HG03558 (cell line): Measurements from ENCODE around the gene ROGDI.

ENCODE experiments used
- ATAC-seq: cut with Tn5 transposase; IDR thresholded peaks from one replicate; pipeline ENCODE4 v1.9.1; 2021; ENCODE audit warnings: moderate number of reproducible peaks; ENCODE audit not compliant: unreplicated experiment; ENCODE audit errors: extremely low read depth

Gene ROGDI

DNA sequence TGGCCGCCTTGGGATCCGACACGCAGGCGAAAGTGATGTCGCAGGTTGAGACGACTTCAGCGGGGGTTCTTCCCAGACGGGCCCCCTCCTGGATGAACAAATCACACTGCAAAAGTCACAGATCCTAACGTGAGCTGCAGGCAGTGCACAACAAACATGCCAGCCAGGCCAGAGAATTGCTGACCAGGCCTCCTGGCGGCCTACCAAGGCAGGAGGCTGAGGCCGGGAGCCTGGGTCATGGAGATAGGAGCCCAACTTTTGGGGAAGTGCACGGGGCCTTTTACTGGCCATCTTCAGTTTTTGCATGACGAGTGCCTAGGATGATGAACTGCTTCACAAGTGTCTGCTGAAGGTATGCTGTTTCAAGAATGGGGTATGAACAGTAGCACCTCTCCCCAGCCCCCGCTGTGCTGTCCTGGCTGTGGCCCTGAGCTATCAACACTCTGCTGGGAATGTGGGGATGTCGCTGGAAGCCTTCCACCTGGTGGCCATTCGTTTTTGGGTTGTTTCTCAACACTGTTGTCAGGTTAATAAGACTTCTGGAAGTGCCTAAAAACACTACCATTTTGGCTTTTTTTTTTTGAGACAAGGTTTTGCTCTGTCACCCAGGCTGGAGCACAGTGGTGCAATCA is 12.2 kb upstream of the ROGDI start:
- no peak for ATAC-seq

DNA sequence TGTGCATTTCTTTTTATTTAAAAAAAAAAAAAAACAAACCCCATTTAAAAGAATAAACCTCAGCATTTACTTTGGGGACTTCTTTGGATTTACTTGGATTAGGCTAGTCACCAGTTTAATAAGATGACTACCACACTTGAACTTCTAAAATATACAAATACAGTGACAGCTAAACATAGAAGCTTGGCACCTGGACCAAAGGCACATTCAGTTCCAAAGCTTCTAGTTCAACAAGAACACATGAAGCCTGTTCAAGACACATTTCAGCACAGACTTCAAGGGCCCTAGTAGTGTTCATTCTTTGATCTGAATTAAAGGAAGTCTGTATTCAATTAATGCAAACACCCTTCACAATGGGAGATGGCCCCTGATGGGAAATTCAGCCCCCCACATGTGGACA is 11.6 kb upstream of the ROGDI start:
- ATAC-seq: no peak

DNA sequence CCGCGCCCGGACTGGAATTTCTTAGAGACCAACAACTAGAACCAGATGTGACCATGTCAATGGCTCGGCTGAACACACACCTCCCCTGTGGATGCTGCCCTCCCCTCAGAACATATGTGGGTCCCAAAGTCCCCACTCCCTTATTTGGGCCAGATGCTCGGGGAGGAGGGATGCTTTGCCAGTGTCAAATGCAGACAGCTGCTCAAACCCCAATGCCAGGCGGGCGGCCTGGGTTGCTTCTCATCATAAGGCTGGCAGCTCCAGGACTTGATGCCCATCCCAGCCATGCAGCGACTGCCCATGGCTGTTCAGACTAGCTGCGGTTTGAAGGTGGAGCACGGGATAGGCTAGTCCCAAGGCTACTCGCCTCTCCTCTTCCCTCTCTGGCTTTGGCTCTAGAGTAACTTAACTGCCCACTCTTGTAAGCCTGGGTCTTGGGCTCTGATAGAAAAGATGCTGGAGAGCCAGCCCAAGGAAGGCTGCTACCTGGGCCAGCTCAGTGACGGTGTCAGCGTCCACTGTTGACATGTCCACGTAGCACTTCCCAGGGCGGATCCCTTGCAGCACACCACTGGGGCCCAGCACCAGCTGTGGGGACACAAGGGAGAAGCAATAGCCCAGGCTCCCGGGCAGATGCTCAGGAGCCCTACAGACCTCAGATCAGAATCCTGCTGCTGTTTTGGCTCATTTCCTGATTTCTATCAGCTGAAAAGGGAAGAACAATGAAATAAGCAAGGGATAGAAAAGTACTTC is 11.0 kb upstream of the ROGDI start:
- ATAC-seq: no peak

DNA sequence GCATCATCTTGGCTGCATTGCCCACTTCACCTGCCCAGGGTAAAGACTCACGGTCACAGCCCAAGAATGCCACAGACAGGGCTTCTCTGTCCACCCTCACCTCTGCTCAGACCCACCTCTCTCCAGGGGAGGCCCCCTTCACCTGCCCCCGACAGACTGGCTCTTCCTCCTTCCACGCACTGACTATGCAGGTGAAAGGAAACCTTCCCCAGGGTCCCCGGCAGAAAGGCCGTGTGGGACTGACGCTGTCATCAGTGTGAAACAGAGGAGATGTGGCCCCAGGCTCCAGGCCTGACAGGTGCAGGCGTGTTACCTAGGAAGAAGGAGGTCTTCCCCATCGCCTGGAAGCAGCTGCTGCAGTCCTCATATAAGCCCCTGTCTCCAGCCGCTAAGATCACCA is 9.3 kb upstream of the ROGDI start:
- ATAC-seq: no peak

DNA sequence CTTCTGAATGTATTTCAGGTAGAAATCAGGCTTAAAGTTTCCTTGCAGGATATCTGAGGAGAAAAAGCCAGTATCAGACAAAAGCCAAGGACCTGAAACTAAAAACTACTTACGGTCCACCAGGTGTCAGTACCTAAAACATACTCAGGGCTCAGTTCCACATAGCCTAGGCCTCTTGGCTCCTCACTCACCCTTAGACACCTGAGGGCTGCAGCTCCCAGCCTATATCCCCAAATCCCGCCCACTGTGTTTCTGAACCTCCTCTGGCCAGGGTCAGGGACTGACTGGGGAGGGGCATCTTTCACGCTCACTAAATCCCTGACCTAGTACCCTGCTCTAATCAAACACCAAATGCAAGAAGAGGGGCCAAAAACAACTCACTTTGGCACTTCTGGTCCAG is 8.8 kb upstream of the ROGDI start:
- no peak for ATAC-seq

DNA sequence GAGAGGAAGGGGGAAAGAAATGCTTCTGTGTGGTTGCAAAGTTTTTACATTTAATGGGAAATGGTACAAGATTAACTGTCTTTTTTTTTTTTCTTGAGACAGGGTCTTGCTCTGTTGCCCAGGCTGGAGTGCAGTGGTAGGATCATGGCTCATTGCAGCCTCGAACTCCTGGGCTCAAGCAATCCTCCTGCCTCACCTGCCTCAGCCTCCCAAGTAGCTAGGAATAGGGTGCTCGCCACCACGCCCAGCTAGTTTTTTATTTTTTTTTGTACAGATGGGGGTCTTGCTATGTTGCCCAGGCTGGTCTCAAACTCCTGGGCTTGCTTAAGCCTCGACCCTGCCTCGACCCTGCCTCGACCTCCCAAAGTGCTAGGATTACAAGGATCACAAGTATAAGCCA is 3.8 kb upstream of the ROGDI start:
- ATAC-seq: no peak

DNA sequence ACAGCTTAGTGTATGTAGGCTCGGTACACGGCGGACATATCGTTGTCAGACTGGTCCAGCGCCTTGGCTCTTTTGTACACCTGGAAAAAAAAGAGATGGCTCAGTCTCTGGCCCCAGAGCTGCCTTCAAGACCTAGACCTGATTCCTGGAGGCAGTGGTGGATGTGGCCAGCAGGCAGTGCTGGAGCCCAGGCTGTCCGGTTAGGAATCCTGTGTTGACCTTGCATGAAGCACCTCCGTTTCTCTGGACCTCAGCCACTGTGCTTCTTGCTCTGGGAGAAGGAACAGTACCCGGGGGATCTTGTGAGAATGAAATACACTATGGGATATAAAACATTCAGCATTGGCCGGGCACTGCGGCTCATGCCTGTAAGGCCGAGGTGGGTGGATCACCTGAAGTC is 2.8 kb upstream of the ROGDI start:
- ATAC-seq: no peak

DNA sequence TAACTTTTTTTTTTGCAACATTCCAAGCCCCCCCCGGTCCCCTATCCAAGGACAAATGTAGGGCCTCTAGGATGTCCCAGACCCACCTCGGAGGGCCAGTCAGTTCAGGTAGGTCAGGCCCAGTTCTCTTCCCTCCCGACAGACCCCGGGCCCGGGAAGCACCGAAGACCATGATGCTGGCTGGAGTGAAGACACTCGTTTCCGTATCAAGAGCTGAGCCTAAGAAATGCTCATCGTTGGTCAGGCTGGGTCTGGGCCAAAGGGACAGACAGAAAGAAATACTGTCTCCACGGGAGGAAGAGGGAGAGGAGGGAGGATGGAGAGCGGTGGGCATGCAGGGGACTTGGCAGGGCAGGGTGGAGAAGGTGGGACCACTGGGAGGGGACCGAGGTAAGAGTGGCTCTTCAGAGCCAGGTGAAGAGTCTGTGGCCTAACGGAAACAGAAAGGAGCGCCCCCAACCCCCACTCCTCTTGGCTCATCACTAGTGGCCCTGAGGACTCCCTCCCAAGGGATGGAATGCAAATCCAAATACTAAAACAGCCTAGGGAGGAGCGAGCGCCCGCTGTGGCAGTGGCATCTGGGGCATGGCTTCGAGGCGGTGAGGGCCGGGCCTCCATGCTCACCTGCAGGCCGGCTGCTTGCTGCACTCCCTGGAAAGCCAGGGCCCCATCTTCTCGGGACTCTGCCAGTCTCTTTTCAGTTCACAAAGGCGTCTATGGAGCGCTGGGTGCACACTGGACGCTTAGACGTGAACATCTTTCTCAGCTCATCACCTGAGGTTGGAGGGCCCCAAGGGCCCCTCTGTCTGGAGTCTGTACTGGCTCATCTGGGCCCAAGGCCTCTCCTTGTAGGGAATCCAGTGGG is 1.7 kb upstream of the ROGDI start:
- ATAC-seq: no peak

DNA sequence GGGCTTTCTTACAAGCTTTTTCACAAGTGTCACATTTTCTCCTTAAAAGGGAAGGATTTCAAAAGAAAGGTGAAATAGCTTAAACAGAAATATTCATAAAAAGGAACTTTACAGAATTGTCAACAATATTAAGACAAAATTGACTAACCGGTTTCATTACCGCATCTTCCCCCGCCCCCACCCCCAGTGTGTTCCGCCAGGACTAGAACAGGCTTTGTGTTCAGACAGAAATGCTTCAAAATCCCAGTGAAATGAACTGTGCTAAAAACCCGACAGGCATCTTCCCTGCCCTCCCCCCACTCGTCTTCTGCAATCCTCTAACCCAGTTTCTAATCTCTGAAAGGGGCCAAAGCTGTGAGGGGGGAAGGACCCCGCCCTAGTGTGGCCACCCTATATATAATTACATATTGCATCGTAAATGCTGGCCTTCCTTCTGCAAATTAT is 990 bp upstream of the ROGDI start:
- no peak for ATAC-seq

DNA sequence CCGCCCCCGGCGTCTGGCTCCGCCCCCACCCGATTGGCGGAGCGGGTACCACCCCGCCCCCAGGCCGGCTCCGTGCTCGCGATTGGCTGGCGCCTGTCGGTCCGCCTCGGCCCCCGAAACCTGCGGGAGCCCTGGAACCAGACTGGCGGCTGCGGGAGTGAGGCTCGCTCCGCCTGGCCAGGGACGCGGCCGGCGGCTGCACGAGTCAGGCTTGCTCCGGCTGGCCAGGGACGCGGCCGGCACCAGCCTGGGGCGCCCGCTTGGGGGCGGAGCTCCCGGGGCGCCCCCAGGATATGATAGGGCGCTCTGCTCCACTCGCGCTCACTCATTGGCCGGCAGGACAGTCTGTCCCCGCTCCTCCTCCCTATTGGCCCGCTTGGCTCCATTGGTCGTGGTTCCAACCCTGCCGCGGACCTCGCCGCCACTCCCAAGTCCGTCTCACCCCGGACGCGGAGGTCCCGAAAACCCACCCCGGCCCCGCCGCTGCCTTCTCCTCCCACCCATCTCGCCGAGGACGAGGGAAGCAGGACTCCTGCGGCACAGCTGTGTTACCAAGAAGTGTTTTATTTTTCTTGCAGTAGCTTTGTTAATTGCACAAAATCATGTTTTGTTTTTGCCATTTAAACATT is 340 bp upstream of the ROGDI start:
- ATAC-seq: peak; percentile 78

DNA sequence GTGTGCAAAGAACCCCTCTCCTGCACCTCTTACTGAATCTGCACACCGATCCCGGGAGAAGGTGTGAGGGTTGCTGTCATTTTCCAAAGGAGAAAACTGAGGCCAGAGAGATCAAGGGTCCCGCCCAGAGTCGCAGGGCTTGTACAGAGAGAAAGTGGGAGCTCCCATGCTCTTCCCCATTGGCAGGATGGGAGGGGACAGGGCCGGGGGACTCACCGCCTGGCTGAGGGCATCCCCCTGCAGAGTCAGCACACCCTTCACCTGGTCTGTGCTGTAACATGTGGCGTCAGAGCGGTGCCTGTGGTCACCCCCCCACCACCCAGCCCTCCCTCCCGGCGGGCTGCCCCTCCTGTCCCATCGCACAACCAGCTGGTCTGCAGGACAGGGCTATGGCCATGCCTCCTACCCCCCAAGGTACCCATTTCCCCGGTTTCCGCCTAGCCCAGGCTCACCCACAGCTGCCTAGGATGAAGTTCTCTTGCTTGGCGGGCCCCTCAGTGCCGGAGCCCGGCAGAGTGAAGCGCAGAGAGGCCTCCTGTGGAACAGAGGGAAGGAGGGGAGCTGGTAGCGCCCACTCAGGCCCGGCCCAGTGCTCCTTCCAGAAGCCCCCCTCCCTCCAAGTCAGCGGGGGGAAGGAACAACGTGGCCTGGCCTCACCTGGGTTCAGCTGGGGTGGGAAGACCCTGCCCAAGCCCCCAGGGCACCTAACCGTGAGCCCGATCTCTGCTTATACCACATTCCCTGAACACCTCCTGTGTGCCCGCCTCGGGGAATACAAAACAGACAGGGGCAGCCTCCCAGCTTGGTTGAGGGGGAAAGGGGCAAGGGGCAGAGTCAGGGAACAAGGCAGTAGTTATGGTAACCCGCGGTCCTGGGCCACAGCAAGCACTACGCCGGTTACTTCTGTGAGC is 1.1 kb downstream of the ROGDI start:
- no peak for ATAC-seq

DNA sequence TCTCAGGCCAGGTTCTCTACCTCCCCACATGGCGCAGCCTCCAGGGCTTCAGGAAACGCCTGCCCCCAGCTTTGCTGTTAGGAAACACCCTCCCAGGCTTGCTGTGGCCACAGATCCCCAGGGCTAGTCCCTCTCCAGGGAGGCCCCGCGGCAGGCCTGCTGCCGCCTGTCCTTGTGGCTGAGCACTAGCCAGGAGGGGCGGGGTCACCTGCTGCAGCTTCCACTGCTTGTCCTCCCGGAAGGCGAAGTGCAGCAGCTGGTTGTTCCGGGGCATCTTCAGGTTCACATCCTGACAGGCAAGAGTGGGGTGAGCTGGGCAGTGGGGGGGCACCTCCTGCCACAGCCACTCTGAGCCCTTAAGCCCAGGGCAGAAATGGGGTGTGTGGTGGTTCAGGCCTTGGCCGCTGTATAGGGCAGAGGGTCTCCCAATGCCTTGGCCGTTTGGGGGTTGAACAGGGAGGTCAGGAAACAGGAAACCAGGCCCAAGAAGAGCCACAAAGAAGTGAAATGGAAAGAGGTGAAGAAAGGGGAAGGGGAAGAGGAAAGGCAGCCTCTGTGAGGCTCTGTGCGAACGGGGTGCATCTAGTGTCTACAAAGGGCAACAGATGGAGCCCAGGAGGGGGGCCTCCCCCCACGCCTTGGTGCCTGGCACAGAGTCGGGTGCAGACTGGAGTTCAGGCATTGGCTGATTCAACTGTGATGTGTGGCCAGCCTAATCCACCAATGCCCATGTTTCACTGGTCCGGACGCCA is 2.0 kb downstream of the ROGDI start:
- no peak for ATAC-seq

DNA sequence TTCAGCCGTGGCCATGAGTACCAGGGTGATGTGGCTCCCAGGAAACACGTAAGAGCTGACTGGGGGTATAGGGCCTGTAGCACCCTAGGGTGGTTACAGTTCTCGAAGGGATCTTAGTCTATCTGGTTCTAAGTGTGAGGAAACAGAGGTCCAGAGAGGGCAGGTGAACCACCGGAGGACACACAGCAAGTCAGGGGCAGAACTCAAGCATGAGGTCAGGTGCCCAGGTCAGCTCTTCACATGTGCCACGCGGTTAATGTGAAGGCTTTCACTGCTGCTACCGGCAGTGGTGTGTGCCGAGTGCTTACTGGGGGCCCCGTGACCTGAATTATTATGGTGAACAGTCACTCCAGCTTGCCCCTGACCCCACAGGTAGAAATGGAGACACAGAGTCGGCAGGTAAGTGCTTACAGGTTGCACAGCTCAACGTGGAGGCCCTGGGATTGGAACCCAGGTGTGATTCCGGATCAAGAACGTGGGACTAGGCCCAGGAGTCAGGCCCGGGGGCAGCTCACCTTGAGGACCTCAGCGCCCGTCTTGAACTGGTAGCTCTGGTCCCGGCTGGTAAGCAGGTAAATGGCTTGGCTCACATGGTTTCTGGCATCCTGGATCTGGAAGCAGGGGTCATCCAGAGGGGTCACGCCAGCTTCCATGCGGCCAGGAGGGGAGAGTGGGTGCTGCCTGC is 3.1 kb downstream of the ROGDI start:
- ATAC-seq: no peak

DNA sequence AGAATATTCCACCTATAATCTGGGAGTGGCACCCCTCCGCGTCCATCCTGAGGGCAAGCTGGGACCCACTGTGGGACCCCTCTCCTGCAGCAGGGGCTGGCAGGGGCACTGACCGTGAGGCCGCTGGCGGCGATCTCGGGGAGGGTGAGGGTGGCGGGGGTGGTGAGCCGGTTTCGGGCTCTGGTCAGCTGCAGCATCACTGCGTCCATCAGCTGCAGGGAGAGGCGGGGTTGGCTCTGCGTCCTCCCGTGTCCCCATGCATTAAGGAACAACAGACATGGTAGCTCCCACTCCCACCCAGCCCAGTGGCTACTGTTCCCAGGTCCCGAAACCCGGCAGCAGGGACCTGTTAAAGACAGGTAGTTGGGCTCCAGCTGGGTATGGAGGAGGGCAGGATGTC is 4.0 kb downstream of the ROGDI start:
- ATAC-seq: no peak

DNA sequence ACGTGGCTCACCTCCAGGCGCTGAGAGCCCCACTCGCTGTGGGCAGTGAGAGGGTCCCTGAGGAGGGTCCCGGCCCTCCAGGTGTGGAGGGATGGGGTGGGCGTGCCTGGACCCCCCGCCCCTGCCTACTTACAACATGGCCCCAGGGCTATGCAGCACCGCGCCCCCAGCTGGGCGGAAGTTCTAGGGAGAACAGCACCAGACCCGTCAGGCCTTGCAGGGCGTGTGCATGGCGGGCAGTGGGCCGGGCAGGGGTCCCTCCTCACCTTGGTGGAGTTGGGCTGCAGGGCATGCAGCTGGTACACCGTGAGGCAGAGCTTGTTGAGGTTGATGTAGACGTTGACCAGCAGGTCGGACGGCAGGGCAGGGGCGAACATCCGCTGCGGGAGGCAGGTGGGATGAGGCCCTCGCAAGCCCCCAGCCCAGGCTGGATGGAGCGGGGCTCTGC is 4.6 kb downstream of the ROGDI start:
- no peak for ATAC-seq

DNA sequence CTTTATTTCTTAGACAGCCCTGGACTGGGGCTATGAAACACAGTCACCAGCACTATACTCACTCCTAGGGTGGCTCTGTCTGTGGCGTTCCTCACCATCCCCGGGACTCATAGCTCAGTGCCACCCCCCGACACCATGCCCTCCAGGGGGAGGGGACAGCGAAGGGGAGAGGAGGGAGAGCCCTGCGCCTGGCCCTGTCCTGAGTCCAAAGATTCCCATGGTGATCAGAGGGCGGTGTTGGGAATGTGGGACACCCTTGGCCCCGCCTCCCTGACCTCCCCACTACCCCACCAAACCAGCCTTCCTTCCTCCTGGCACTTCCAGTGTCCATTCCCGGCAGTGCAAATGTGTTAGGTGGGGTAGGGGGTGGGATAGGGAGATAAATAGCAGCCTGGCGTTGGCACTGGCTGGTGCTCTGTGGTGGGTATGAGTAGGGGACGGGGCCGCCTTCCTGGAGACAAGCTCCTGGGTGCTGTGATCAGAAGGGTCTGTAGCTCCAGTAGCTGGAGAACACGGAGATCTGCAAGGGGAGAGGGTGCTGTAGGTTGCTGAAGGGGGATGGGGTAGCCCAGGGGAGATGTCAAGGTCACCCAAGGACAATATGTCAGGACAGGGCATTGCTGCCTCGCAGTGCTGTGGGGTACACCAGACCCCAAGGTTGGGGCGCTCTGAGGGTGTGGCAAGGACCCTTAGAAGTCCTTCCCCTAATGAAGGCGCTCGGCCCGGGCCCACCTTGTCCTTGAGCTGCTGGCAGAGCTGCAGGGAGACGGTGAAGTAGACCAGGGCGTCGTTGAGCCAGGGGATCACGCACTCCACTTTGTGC is 5.2 kb downstream of the ROGDI start:
- ATAC-seq: no peak

DNA sequence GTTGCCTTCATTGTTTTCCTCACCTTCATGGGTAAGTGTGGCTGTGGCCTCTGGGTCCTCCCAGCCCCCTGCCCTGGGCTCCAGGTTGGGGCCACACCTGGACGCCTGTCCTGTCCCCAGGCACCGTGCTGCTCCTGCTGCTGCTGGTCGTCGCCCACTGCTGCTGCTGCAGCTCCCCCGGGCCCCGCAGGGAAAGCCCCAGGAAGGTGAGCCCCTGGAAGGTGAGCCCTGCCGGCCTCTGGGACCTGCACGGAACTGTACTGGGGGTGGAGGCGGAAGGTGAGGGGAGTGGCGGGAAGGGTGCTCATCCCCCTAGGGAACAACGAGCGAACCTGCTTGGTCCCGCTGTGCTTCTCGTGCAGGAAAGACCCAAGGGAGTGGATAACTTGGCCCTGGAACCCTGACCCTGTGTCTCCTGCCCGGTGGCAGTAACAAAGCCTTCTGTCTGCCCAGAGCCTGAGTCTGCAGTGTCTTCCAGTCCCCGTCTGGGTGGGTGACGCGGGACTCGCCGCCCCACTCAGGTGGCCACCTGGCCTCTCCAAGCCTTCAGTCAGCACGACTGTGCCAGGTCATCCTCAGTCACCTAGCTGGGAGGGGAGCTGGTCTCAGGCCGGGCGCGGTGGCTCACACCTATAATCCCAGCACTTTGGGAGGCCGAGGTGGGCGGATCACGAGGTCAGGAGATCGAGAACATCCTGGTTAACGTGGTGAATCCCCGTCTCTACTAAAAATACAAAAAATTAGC is 6.4 kb downstream of the ROGDI start:
- ATAC-seq: no peak
